Measurements from ENCODE around the gene NELFB. TPM values are rescaled to one million over a fixed set of nuclear protein-coding genes. Genes with fewer than 3 reads are reported as not detected.
A peak's percentile ranks its signal among the peaks of the same experiment; 100 is the strongest.

The NELFB gene
- polyA plus RNA-seq, 3 donors, result 17.3 to 44.2 (median 18.8) TPM

GRCh38 chr9:137280474-137281344, 25.6 kb downstream of the NELFB start:
- Histone ChIP-seq H3K9ac (ENCODE audit: insufficient read depth, low read length, poor library complexity, severe bottlenecking) (peak overlapping the region; percentile 4), H3K4me1 (ENCODE audit: control insufficient read depth in 1 of 2, insufficient read depth in 2 of 2, low read length in 2 of 2) (peaks cover 37 to 82% of the 10 kb centered on the region in 2 donors), H3K27me3 (ENCODE audit: control insufficient read depth in 2 of 2, insufficient read depth in 2 of 2, low read length in 2 of 2) (no peaks in the 10 kb centered on the region), H3K36me3 (replicated peaks in 1 of 2; ENCODE audit: control insufficient read depth in 1 of 2, insufficient read depth in 2 of 2, low read length in 2 of 2) (peaks cover 26 to 47% of the 10 kb centered on the region in 2 donors), H4K20me1 (ENCODE audit: insufficient read depth, low read length) (peaks cover 68% of the 10 kb centered on the region), H3K4me3 (replicated peaks in 1 of 3; ENCODE audit: low read depth in 2 of 3, low read length in 3 of 3) (peak overlapping the region in 1 of 3 experiments; percentile 30), H3K4me2 (replicated peaks; ENCODE audit: extremely low read depth, low read length, poor library complexity, severe bottlenecking) (peak overlapping the region; percentile 36), H3K9me3 (replicated peaks in 1 of 2; ENCODE audit: control insufficient read depth in 1 of 2, insufficient read depth in 1 of 2, low read length in 2 of 2) (peaks cover 0 to 8% of the 10 kb centered on the region in 2 donors), H3K79me2 (ENCODE audit: insufficient read depth, low read length) (peaks cover 56% of the 10 kb centered on the region), H3K27ac (ENCODE audit: low read depth in 1 of 2, low read length in 2 of 2) (no peak overlapping the region), H2AFZ (ENCODE audit: insufficient read depth, low read depth, low read length, poor library complexity, severe bottlenecking) (no peak overlapping the region)
- peaks cover 41% of the 10 kb centered on the region for H3K4me1 Mint-ChIP-seq
- peaks cover 0 to 11% (median 7%) of the 10 kb centered on the region in 7 donors for H3K9me3 Mint-ChIP-seq
- intact Hi-C loops (cut with micrococcal nuclease), result no loop called here
- peaks cover 29 to 38% of the 10 kb centered on the region in 2 donors for H3K36me3 Mint-ChIP-seq
- whole genome bisulfite sequencing (ENCODE audit: insufficient coverage), result 55% methylated on average over 65 of the region's 85 CpGs
- H3K27me3 Mint-ChIP-seq (ENCODE audit: low read depth in 3 of 3), result peaks cover 0 to 3% (median 3%) of the 10 kb centered on the region in 3 donors
- DNase-seq, result peak in 1 of 3 donors; percentile 16
- peak; percentile 56 for TF ChIP-seq CTCF (IDR thresholded peaks at IDR 0.05)
- H3K4me3 Mint-ChIP-seq, result peak overlapping the region in 1 of 2 donors; percentile 34
- H3K27ac Mint-ChIP-seq, result no peak overlapping the region

GRCh38 chr9:137281345-137282116, 26.4 kb downstream of the NELFB start:
- H3K4me3 ChIP-seq (replicated peaks in 1 of 3; ENCODE audit: low read depth in 2 of 3, low read length in 3 of 3), result no peak overlapping the region
- peaks cover 52% of the 10 kb centered on the region for H3K79me2 ChIP-seq (ENCODE audit: insufficient read depth, low read length)
- H3K9me3 Mint-ChIP-seq, result peaks cover 0 to 11% (median 7%) of the 10 kb centered on the region in 7 donors
- H3K4me1 ChIP-seq (ENCODE audit: control insufficient read depth in 1 of 2, insufficient read depth in 2 of 2, low read length in 2 of 2), result peaks cover 35 to 82% of the 10 kb centered on the region in 2 donors
- no peak overlapping the region for H3K27ac ChIP-seq (ENCODE audit: low read depth in 1 of 2, low read length in 2 of 2)
- WGBS (ENCODE audit: insufficient coverage), result 94% methylated on average over 28 of the region's 39 CpGs
- H3K27me3 Mint-ChIP-seq (ENCODE audit: low read depth in 3 of 3), result peaks cover 0 to 3% (median 1%) of the 10 kb centered on the region in 3 donors
- intact Hi-C loops (cut with micrococcal nuclease), result no loop called here
- peaks cover 40% of the 10 kb centered on the region for H3K4me1 Mint-ChIP-seq
- H2AFZ ChIP-seq (ENCODE audit: insufficient read depth, low read depth, low read length, poor library complexity, severe bottlenecking), result no peak overlapping the region
- peak overlapping the region in 4 of 7 donors; percentile 31 to 87 (median 50) for H3K27ac Mint-ChIP-seq
- H4K20me1 ChIP-seq (ENCODE audit: insufficient read depth, low read length), result peaks cover 71% of the 10 kb centered on the region
- DNase-seq, result no peak
- no peak for TF ChIP-seq CTCF (IDR thresholded peaks at IDR 0.05)
- H3K9me3 ChIP-seq (replicated peaks in 1 of 2; ENCODE audit: control insufficient read depth in 1 of 2, insufficient read depth in 1 of 2, low read length in 2 of 2), result peaks cover 0 to 8% of the 10 kb centered on the region in 2 donors
- no peaks in the 10 kb centered on the region for H3K27me3 ChIP-seq (ENCODE audit: control insufficient read depth in 2 of 2, insufficient read depth in 2 of 2, low read length in 2 of 2)
- H3K4me2 ChIP-seq (replicated peaks; ENCODE audit: extremely low read depth, low read length, poor library complexity, severe bottlenecking), result peak overlapping the region; percentile 36
- H3K36me3 Mint-ChIP-seq, result peaks cover 29 to 38% of the 10 kb centered on the region in 2 donors
- peaks cover 26 to 47% of the 10 kb centered on the region in 2 donors for H3K36me3 ChIP-seq (replicated peaks in 1 of 2; ENCODE audit: control insufficient read depth in 1 of 2, insufficient read depth in 2 of 2, low read length in 2 of 2)
- H3K9ac ChIP-seq (ENCODE audit: insufficient read depth, low read length, poor library complexity, severe bottlenecking), result no peak overlapping the region
- H3K4me3 Mint-ChIP-seq, result no peak overlapping the region
